BJ (cell line): ENCODE results near the gene GASK1B. TPM values are rescaled to one million over a fixed set of nuclear protein-coding genes. Genes with fewer than 3 reads are reported as not detected.

Experiments
- CTCF ChIA-PET: fragments of 350-600 bp; formaldehyde crosslinking; extraction: SDS; loops from one replicate; lab custom pipeline; 2021; ENCODE audit warnings: antibody characterized with exemption, inconsistent platforms; lab: Yijun Ruan, JAX
- POLR2A ChIA-PET: fragments of 300-600 bp; sonication (Branson Sonifier 250); formaldehyde crosslinking; extraction: SDS; loops from one replicate; lab custom pipeline; 2021; ENCODE audit warnings: antibody characterized with exemption; lab: Charles Lee
- DNase-seq: peaks from one replicate; pipeline ENCODE4 v3.0.0-alpha.2; 2011; ENCODE audit warnings: low read depth
- H3K27me3 ChIP-seq: 2 replicates; pipeline ENCODE4 v1.6.0; 2011; ENCODE audit warnings: low read length; ENCODE audit not compliant: control insufficient read depth, insufficient read depth
- H3K36me3 ChIP-seq: 2 replicates; pipeline ENCODE4 v1.5.1; 2011; ENCODE audit warnings: low read length; ENCODE audit not compliant: control insufficient read depth, insufficient read depth
- H3K4me3 ChIP-seq: 2 replicates; pipeline ENCODE4 v1.5.1; 2011; ENCODE audit warnings: low read depth, mild to moderate bottlenecking, control low read depth, low read length
- polyA plus RNA-seq: library from polyadenylated mRNA; depleted of rRNA; stranded (reverse); fragments of >200 nt; gene quantifications from 2 replicates; pipeline ENCODE4 v1.2.3, GENCODE V29; 2011
- TF ChIP-seq, protein P1 (sequence below): IDR thresholded peaks from 2 replicates; pipeline ENCODE4 v1.5.1; 2011; ENCODE audit warnings: low read depth, mild to moderate bottlenecking, control low read depth, inconsistent platforms, low read length, moderate library complexity; ENCODE audit not compliant: insufficient read depth

Gene GASK1B
- polyA plus RNA-seq, 1 experiment: 4.9 TPM

DNA sequence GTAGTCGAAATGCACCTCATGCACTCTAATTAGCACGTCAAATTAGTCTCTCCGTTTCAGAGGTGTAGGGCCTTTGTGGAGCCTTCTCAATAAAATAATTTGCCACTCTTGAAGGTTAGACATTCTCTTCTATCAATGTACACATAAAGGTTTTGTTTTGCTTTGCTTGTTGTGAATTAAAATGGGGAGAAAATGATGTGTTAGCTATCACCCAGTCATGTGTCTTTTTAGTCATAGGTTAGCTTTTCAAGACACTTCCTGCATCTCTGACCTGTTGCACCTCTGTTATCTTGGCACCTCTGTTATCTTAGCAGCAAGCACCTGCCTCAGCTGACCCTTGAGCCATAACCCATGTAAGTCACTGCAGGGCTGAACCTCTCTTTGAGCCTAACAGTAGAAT, 38.4 kb upstream of the GASK1B start:
- ChIA-PET CTCF (interaction anchor here (1.9 kb wide), 1 partner anchor 44 kb away, joined by 4 read pairs; no protein-coding TSS in a partner anchor), POLR2A (no interaction called here)
- TF ChIP-seq, protein P1, sequence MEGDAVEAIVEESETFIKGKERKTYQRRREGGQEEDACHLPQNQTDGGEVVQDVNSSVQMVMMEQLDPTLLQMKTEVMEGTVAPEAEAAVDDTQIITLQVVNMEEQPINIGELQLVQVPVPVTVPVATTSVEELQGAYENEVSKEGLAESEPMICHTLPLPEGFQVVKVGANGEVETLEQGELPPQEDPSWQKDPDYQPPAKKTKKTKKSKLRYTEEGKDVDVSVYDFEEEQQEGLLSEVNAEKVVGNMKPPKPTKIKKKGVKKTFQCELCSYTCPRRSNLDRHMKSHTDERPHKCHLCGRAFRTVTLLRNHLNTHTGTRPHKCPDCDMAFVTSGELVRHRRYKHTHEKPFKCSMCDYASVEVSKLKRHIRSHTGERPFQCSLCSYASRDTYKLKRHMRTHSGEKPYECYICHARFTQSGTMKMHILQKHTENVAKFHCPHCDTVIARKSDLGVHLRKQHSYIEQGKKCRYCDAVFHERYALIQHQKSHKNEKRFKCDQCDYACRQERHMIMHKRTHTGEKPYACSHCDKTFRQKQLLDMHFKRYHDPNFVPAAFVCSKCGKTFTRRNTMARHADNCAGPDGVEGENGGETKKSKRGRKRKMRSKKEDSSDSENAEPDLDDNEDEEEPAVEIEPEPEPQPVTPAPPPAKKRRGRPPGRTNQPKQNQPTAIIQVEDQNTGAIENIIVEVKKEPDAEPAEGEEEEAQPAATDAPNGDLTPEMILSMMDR: no peak
- no peaks in the 10 kb centered on the region for H3K36me3 ChIP-seq
- no peaks in the 10 kb centered on the region for H3K27me3 ChIP-seq
- peak overlapping the region; percentile 45; the same call in 1 of the 2 replicates for H3K4me3 ChIP-seq
- DNase-seq: no peak

DNA sequence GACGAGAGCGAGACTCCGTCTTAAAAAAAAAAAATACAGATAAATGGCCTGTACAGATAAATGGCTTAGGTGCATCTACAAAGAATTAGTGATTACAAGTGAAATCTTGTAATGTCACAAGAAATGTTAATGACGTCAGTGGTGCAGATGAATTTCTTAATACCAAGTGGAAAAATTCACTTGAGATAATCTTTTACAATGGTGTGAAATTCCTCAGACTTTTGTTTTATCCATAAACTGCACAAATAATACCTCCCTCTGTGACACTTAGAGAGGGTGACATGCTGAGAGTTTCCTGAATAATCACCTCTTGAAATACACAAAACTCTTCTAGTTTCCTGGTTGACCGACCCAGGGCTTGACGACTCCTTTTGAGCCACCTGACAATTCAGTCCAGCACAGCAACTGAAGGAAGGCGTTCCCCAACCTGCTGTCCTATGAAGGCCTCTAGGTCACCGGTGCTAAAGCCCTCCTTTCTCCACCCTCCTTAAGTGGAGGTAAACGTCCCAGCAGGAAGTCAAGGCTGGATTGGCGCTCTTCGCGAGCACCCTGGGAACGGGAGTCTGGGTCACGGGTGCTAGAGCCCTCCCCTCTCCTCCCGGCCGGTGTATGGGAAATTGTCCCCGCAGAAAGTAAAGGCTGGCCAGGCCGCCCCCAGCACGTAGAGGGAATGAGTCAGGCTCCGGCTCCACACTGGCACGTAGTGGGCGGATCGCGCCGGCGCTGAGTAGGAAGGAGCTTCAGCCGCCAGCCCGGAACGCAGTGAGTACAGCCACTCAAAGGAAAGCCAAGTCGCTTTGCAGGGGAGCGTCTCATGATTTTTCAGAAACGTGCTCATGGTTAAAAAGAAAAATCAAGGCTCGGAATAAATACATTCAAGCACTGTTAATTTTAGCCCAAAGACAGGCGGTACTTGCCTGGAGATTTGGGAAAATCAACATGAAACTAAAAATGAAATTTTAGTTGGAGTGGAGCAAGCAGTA, 37.3 kb upstream of the GASK1B start, which contains the start of gene TMEM144:
TSS of gene TMEM144 (plus strand) at position 662 of the 983 bp plus-strand sequence. CDS start 2,182 bp downstream, outside the sequence.
- TF ChIP-seq, protein P1: peak; percentile 26; the same call in 1 of the 2 replicates
- peak within 1 kb of the TSS; percentile 45 for H3K4me3 ChIP-seq
- ChIA-PET CTCF (interaction anchor here (1.0 to 1.9 kb wide), 2 partner anchors 9 to 45 kb away, joined by 4 read pairs; no protein-coding TSS in a partner anchor), POLR2A (interaction anchor here (0.6 kb wide), 1 partner anchor 38 kb away, joined by 9 read pairs; no protein-coding TSS in a partner anchor)
- no peaks in the 10 kb centered on the region for H3K27me3 ChIP-seq
- H3K36me3 ChIP-seq: no peaks in the 10 kb centered on the region
- DNase-seq: peak; percentile 47

DNA sequence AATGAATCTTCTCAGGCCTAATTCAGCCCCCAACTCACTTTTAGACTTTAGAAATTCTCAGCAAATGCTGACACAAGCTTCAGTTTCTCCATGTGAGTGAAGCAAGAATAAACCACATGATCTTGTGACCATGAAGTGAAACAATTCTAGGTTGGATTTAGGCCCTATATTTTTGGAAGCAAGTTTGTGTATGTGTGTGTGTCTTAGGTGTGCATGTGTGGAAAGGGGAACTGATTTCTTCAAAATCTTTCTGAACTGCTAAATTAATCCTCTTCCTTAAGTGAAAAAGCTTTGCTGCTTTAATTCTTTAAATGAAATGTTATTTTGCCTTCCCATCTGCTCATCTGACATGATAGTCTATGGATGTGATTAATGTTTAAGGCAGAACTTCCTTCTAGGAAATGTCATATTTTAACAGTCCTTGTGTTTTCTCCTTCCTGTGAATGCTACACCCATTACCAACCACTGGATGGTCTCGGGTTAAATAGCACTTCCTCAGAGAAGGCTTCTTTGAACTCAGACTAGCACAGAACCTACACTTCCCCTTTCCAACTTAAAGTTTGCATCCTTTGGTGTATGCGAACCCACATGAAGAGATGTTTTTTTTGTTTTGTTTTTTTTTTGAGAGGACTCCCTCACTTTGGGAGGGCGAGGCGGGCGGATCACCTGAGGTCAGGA, 36.3 kb upstream of the GASK1B start:
- Histone ChIP-seq H3K27me3 (no peaks in the 10 kb centered on the region), H3K4me3 (no peak overlapping the region), H3K36me3 (no peaks in the 10 kb centered on the region)
- no peak for DNase-seq
- POLR2A ChIA-PET: no interaction called here
- CTCF ChIA-PET: no interaction called here
- TF ChIP-seq, protein P1: no peak

DNA sequence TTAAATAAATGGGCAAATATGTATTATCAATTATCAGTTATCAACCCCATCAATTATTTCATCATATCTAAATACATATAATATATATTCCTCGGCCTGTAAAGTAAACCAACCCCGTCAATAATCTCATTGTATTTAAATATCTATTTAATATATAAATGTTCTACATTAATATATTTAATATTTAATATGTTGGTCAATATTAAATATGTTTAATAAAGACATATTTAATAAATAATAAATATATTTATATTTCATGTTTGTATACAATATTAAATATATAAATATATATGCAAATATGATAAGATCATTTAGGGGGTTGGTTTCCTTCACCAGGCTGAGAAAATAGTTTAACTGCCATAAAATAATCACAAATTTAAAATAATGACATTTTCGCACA, 31.1 kb upstream of the GASK1B start:
- DNase-seq: no peak
- TF ChIP-seq, protein P1: no peak
- POLR2A ChIA-PET: no interaction called here
- CTCF ChIA-PET: interaction anchor here (1.3 kb wide), 1 partner anchor 10 kb away, joined by 6 read pairs; no protein-coding TSS in a partner anchor
- no peaks in the 10 kb centered on the region for H3K27me3 ChIP-seq
- no peak overlapping the region for H3K4me3 ChIP-seq
- H3K36me3 ChIP-seq: no peaks in the 10 kb centered on the region
